Thymus (tissue), 11 donors: ENCODE data around the gene VPS50. TPM values are rescaled to one million over a fixed set of nuclear protein-coding genes. Genes with fewer than 3 reads are reported as not detected.

Experiments used
- DNase-seq, 9 donors: peaks; one replicate each; pipeline ENCODE4 v3.0.0-alpha.2; 2013; ENCODE audit warnings: low spot score in 9 of 9, low read depth in 6 of 9, missing footprints in 1 of 9
- H3K27ac ChIP-seq, 2 donors: one replicate each; pipeline ENCODE4 v1.5.1; 2013; ENCODE audit warnings: control low read depth in 1 of 2, low read depth in 1 of 2, low read length in 1 of 2, mild to moderate bottlenecking in 1 of 2, moderate library complexity in 1 of 2
- H3K27me3 ChIP-seq, 2 donors: one replicate each; pipeline ENCODE4 v1.5.1; 2013; ENCODE audit warnings: low read length in 1 of 2; ENCODE audit not compliant: control insufficient read depth in 2 of 2, insufficient read depth in 1 of 2
- H3K36me3 ChIP-seq, 2 donors: one replicate each; pipeline ENCODE4 v1.5.1; 2013; ENCODE audit warnings: low read length in 1 of 2, mild to moderate bottlenecking in 1 of 2, moderate library complexity in 1 of 2; ENCODE audit not compliant: control insufficient read depth in 2 of 2, insufficient read depth in 2 of 2
- H3K4me1 ChIP-seq, 2 donors: one replicate each; pipeline ENCODE4 v1.5.1; 2013; ENCODE audit warnings: low read length in 2 of 2; ENCODE audit not compliant: control insufficient read depth in 2 of 2, insufficient read depth in 2 of 2
- H3K4me3 ChIP-seq, 2 donors: one replicate each; pipeline ENCODE4 v1.5.1; 2013; ENCODE audit warnings: low read length in 2 of 2, control low read depth in 1 of 2, mild to moderate bottlenecking in 1 of 2
- H3K9me3 ChIP-seq, 2 donors: one replicate each; pipeline ENCODE4 v1.5.1; 2013; ENCODE audit warnings: low read length in 1 of 2, mild to moderate bottlenecking in 1 of 2; ENCODE audit not compliant: control insufficient read depth in 2 of 2, insufficient read depth in 1 of 2
- WGBS: extraction: QIAGEN DNeasy Blood & Tissue Kit; methylation state at CpG from one replicate; pipeline ENCODE4 v1.1.7; 2013; 5-methylcytosine and 5-hydroxymethylcytosine counted together
- polyA plus RNA-seq: library from polyadenylated mRNA; stranded (reverse); fragments of 200-250 nt; gene quantifications from one replicate; pipeline ENCODE4 v1.2.3, GENCODE V29; 2013
- total RNA-seq: library from RNA; stranded (reverse); fragments of 120-200 nt; gene quantifications from one replicate; pipeline ENCODE4 v1.2.4, GENCODE V29; 2013
- donor health status: healthy.

Gene VPS50
- total and polyA plus RNA-seq, 2 donors: 16.3 to 26.7 TPM

DNA sequence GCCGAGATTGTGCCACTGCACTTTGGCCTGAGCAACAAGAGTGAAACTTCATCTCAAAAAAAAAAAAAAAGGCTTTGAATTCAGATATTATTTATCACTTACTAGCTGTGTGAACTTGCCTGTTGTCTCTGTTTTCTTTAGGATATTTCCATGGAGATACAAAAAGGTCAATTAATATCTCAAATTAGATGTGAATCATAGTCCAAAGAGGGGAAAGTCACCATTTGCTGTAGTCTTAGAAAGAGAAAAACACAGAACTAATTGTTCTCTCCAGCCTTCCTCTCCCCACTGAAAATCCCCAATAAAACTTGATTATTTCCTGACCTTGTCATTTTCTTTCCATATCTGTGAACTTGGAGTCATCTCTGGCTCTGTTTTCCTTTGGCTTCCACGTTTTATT lies 27.1 kb upstream of the VPS50 start:
- no peak overlapping the region for H3K4me3 ChIP-seq
- peaks cover 0 to 2% of the 10 kb centered on the region in 2 donors for H3K27me3 ChIP-seq
- H3K4me1 ChIP-seq: no peaks in the 10 kb centered on the region
- H3K36me3 ChIP-seq: no peaks in the 10 kb centered on the region
- H3K9me3 ChIP-seq: no peaks in the 10 kb centered on the region
- WGBS: 81% methylated on average over 2 of the region's 2 CpGs
- no peak for DNase-seq
- H3K27ac ChIP-seq: no peak overlapping the region

DNA sequence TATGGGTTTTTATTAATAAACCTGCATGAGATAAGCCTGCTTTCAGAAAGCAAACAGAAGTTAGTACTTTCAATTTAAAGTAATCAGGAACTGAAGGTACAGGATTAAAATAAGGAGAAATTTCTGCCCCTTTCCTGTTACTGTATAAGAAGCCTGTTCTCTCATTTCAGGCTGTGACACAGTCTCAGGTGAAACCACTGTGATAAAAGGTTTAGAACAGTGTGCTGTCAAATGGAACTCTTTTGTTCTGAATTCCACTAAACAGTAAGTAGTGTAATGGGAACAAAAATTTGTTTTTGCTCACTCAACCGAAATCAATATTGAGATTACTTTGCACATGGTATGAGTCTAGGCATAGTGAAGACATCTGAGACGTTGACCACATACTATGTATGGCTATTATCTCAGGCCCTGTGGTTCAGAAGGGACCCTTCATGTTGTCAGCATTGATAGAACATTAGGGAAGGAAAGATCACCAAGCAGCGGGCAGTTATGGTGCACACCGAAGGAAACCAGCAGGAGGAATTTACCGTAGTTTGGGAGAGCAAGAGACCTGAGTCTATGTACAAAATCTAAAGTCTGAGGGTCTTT lies 20.8 kb upstream of the VPS50 start:
- WGBS: 95% methylated on average over 5 of the region's 5 CpGs
- Histone ChIP-seq H3K36me3 (no peaks in the 10 kb centered on the region), H3K9me3 (no peaks in the 10 kb centered on the region), H3K27me3 (no peaks in the 10 kb centered on the region), H3K4me1 (no peaks in the 10 kb centered on the region), H3K4me3 (no peak overlapping the region), H3K27ac (no peak overlapping the region)
- no peak for DNase-seq

DNA sequence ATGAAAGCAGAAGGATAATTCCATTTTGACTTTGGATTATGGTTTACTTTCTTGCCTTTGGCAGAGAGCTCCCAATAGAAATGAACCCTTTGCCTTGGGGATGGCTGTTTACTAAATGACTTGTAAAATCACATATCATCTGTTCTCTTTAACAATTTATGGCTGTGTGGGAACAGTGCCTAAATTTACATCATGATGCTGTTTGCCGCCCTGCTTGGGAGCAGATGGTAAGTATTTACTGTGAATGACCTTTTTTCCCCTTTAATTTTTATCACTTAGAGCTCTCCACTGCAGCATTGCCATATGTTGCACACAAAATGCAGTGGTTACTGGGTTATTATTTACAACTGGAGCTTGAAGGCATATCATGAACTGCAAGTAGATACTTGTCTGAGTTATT lies 19.3 kb upstream of the VPS50 start:
- H3K27ac ChIP-seq: no peak overlapping the region
- no peaks in the 10 kb centered on the region for H3K36me3 ChIP-seq
- WGBS: 94% methylated on average over 1 of the region's 1 CpG
- H3K27me3 ChIP-seq: no peaks in the 10 kb centered on the region
- no peaks in the 10 kb centered on the region for H3K9me3 ChIP-seq
- H3K4me3 ChIP-seq: no peak overlapping the region
- DNase-seq: no peak
- H3K4me1 ChIP-seq: no peaks in the 10 kb centered on the region

DNA sequence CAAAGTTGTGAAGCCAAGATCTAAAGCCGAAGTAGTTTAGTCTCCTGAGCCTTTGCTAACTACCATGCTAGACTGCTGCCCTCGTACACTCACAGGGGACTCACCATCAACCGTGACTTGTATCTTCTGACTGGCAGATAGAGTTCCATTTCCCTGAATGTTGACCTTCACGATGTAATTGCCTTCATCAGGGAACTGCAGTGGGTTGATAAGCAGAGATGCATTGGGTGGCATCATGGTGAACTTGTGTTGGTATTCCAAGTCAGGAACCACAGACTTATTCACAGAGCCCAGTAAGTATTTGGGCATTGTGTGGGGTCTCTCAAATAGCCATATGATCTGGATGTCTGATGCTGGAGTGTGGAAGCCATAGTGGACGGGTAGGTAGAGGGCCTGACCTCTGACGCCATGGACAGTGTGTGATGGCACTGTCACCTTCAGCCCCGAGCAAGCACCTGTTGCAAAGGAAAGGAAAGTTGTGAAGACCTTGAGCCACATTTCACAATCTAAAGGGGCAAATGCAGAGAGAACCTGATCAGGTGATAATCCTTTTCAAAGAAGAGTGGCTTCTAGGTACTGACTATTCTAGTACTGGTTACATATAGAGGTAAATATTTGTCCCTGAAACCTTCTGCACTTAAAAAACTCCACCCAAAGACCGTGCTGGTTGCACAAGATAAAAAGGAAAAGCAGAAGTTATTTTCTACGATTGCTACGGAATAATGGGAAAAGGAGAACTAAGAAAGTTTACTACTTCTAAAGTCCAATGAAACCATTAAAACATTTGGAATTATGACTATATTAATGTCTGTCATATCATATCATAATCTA lies 13.0 kb upstream of the VPS50 start:
- WGBS: 72% methylated on average over 10 of the region's 10 CpGs
- H3K27me3 ChIP-seq: peaks cover 0 to 3% of the 10 kb centered on the region in 2 donors
- H3K4me1 ChIP-seq: no peaks in the 10 kb centered on the region
- no peaks in the 10 kb centered on the region for H3K9me3 ChIP-seq
- no peak for DNase-seq
- H3K36me3 ChIP-seq: no peaks in the 10 kb centered on the region
- no peak overlapping the region for H3K27ac ChIP-seq
- no peak overlapping the region for H3K4me3 ChIP-seq

DNA sequence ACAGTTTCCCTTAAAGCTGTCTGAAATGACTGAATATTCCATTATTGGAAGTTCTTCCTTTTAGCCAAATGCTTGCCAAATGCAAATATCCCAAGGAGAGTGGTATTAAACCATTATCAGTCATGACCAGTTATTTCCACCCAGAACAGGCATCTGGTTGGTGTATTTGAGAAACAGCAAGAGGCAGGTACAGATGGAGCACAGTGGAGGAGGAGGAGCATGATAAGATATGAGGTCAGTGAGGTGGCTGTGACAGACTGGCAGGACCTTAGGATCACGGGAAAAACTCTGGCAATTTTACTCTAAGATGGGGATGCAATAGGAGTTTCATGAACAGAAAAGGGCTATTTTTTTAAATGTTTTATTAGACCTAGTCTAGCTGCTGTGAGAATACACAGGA lies 12.3 kb upstream of the VPS50 start:
- WGBS: 96% methylated on average over 1 of the region's 1 CpG
- Histone ChIP-seq H3K27ac (no peak overlapping the region), H3K9me3 (no peaks in the 10 kb centered on the region), H3K36me3 (no peaks in the 10 kb centered on the region), H3K4me3 (no peak overlapping the region), H3K4me1 (no peaks in the 10 kb centered on the region), H3K27me3 (peaks cover 0 to 3% of the 10 kb centered on the region in 2 donors)
- no peak for DNase-seq

DNA sequence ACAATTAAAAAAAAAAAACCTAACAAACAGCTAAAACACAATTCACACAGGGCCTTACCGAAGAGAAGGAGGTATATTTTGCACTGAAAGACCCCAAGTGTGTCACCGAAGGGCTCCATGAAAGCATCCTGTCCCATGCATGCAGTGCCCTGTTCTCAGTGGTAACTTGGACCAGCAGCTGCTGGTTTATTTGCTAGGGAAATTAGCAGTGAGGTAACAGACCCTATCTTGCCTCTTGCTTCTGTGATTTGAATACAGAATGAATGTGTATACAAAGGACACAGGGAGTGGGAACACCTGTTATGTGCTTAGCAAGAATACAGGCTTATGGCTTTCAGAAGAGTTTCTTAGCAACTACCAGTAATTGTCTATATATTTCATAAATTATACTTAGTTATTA lies 5.9 kb upstream of the VPS50 start, which contains the start of gene HEPACAM2:
Gene HEPACAM2 (minus strand): TSS at position 160 of the 400 bp plus-strand sequence.
- no peaks in the 10 kb centered on the region for H3K9me3 ChIP-seq
- peaks cover 0 to 2% of the 10 kb centered on the region in 2 donors for H3K4me1 ChIP-seq
- H3K36me3 ChIP-seq: no peaks in the 10 kb centered on the region
- 97% methylated on average over 2 of the region's 2 CpGs for WGBS
- no peak within 1 kb of the TSS for H3K27ac ChIP-seq
- no peak for DNase-seq
- H3K4me3 ChIP-seq: no peak within 1 kb of the TSS
- peaks cover 3 to 5% of the 10 kb centered on the region in 2 donors for H3K27me3 ChIP-seq

DNA sequence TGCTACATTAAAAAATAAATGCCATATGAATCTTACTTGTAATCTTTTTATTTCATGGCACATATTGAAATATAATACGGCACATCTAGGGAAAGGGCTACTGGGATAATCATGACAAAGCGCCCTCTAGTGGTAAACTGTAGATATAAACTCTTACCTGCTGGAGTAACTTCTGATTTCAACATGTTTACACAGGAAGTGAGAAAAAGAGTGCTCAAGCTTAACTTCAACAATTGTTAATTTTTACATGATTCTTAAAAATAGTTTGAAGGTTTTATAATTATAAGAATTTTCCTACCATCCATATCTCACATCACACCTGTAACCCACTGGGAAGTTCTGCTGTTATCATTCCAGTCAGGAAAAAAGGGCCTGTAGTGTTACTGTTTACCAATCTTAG lies 3.9 kb upstream of the VPS50 start:
- no peaks in the 10 kb centered on the region for H3K36me3 ChIP-seq
- WGBS: 7% methylated on average over 2 of the region's 2 CpGs
- H3K27me3 ChIP-seq: peaks cover 3 to 5% of the 10 kb centered on the region in 2 donors
- no peak overlapping the region for H3K27ac ChIP-seq
- peaks cover 2% of the 10 kb centered on the region in 2 donors for H3K4me1 ChIP-seq
- no peaks in the 10 kb centered on the region for H3K9me3 ChIP-seq
- H3K4me3 ChIP-seq: no peak overlapping the region
- peak in 8 of 9 donors; percentile 34 to 79 (median 56) for DNase-seq

DNA sequence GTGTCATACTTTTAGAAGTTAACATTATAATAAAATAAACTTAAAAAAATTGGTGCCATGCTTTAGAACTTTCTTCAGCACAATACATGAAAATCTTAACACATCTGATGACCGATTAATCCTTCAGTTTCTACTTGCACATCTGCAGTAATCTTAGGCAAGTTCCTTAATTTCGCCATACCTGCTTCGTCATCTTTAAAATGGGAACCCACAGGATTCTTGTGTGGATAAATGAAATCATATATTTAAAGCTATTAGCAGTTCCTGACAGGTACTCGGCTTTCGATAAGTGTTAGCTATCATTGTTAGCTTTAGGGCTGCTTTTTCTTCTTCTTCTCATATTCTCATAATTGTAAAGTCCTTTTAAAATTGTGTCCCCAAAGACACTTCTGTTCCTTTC lies 907 bp upstream of the VPS50 start:
- Histone ChIP-seq H3K36me3 (no peaks in the 10 kb centered on the region), H3K27ac (no peak overlapping the region), H3K4me1 (peaks cover 2% of the 10 kb centered on the region in 2 donors), H3K4me3 (peak overlapping the region; percentile 81 to 85), H3K9me3 (no peaks in the 10 kb centered on the region), H3K27me3 (peaks cover 3 to 4% of the 10 kb centered on the region in 2 donors)
- DNase-seq: peak in 1 of 9 donors; percentile 2
- 25% methylated on average over 5 of the region's 5 CpGs for WGBS

DNA sequence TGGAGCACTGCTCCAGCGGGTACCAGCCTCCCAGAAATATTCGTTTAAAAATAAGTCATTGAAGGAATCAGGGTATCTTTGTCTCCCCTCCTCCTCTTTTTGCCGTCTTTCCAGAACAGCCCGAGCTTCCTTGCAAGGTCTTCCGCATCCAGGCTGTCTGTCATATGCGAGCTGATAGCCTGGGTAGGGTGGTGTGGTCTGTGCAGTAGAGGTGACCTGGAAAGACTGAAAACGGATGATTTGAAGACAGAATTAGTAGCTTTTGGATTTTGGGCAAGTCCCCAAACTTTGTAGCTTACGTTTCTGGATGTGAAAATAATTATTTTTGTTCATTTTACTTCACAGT lies 480 bp downstream of the VPS50 start:
- Histone ChIP-seq H3K4me1 (peaks cover 2% of the 10 kb centered on the region in 2 donors), H3K4me3 (peak overlapping the region; percentile 81 to 85), H3K9me3 (no peaks in the 10 kb centered on the region), H3K27ac (no peak overlapping the region), H3K27me3 (no peaks in the 10 kb centered on the region), H3K36me3 (no peaks in the 10 kb centered on the region)
- WGBS: 2% methylated on average over 8 of the region's 8 CpGs
- DNase-seq: peak in 2 of 9 donors; percentile 6 to 10
